HepG2 (cell line): ENCODE measurements around the gene NCOA1. TPM values are rescaled to one million over a fixed set of nuclear protein-coding genes. Genes with fewer than 3 reads are reported as not detected.

Experiments
- ATAC-seq: fragments of 200-7000 bp; cut with Tn5 transposase; 3 replicates; pipeline ENCODE4 v1.9.1; 2020; ENCODE audit warnings: mild to moderate bottlenecking, moderate library complexity
- BruUV-seq: library from RNA; stranded (reverse); fragments of 400-500 nt; replicated peaks from 2 replicates; lab custom pipeline; 2021; lab: Mats Ljungman, UMichigan
- CTCF ChIA-PET: fragments of 300-600 bp; formaldehyde crosslinking; extraction: SDS; loops from one replicate; lab custom pipeline; 2021; ENCODE audit warnings: low total read pairs, inconsistent platforms, low intra/inter-chr PET ratio; lab: Yijun Ruan, JAX
- POLR2A ChIA-PET: fragments of 350-600 bp; sonication (Branson Sonifier 250); formaldehyde crosslinking; loops from one replicate; lab custom pipeline; 2020; ENCODE audit warnings: antibody characterized with exemption, inconsistent platforms; lab: Yijun Ruan, JAX
- DNase-seq: peaks from one replicate; pipeline ENCODE4 v3.0.0-alpha.2; 2015; ENCODE audit warnings: low spot score
- FAIRE-seq: peaks from 3 replicates; lab custom pipeline; 2011; peaks lifted over from hg19 to GRCh38; lab: Jason Lieb, UNC
- H2AFZ ChIP-seq: one replicate; pipeline ENCODE4 v1.6.1; 2011; ENCODE audit warnings: low read length, inconsistent platforms
- H3K27ac ChIP-seq: fragments of 300-600 bp; 3 replicates; pipeline ENCODE4 v1.8.0; 2011; ENCODE audit warnings: mixed run types, mild to moderate bottlenecking, mixed read lengths, low read length, inconsistent platforms; ENCODE audit not compliant: insufficient read depth; ENCODE audit errors: extremely low read length
- H3K27me3 ChIP-seq, 2 experiments: fragments of 200-600 bp in 1 of 2; 2 replicates in 1 of 2; 3 replicates in 1 of 2; pipeline versions ENCODE4 v1.6.0 to v1.8.0; 2011; ENCODE audit warnings: low read length in 2 of 2, mild to moderate bottlenecking in 2 of 2, moderate library complexity in 2 of 2, inconsistent platforms in 1 of 2; ENCODE audit not compliant: insufficient read depth in 2 of 2, control insufficient read depth in 1 of 2
- H3K36me3 ChIP-seq, 2 experiments: fragments of 200-600 bp in 1 of 2; replicated peaks in 1 of 2; 2 replicates in 1 of 2; 3 replicates in 1 of 2; pipeline versions ENCODE4 v1.5.1 to v1.8.0; 2011; ENCODE audit warnings: low read length in 2 of 2, inconsistent platforms in 1 of 2; ENCODE audit not compliant: insufficient read depth in 2 of 2, control insufficient read depth in 1 of 2
- H3K4me1 ChIP-seq: 2 replicates; pipeline ENCODE4 v1.5.1; 2012; ENCODE audit warnings: low read length, inconsistent platforms; ENCODE audit not compliant: insufficient read depth
- H3K4me2 ChIP-seq: 2 replicates; pipeline ENCODE4 v1.6.0; 2011; ENCODE audit warnings: low read depth, low read length, inconsistent platforms
- H3K4me3 ChIP-seq, 3 experiments: fragments of 200-600 bp in 1 of 3; sonication (generic), shearing (Covaris generic) in 1 of 3; replicated peaks in 1 of 3; 2 replicates each; pipeline ENCODE4 v1.5.1; 2011 to 2016; ENCODE audit warnings: low read length in 3 of 3, inconsistent platforms in 2 of 3, low read depth in 2 of 3, mild to moderate bottlenecking in 2 of 3, control low read depth in 1 of 3, mixed read lengths in 1 of 3; ENCODE audit not compliant: insufficient read depth in 1 of 3
- H3K79me2 ChIP-seq: one replicate; pipeline ENCODE4 v1.6.1; 2011; ENCODE audit warnings: low read length, inconsistent platforms; ENCODE audit not compliant: insufficient read depth
- H3K9ac ChIP-seq: 2 replicates; pipeline ENCODE4 v1.6.0; 2011; ENCODE audit warnings: mild to moderate bottlenecking, low read depth, low read length, inconsistent platforms; ENCODE audit not compliant: insufficient read depth
- H3K9me3 ChIP-seq: 2 replicates; pipeline ENCODE4 v1.5.1; 2012; ENCODE audit warnings: mild to moderate bottlenecking, low read length
- H4K20me1 ChIP-seq: 2 replicates; pipeline ENCODE4 v1.6.0; 2011; ENCODE audit warnings: inconsistent platforms, mild to moderate bottlenecking, low read length, moderate library complexity; ENCODE audit not compliant: insufficient read depth
- AKNA ChIP-seq: sonication (generic); formaldehyde crosslinking; IDR thresholded peaks from 2 replicates; pipeline ENCODE4 v1.4.0; 2020; ENCODE audit warnings: missing genetic modification reagents, borderline replicate concordance
- FOXK1 ChIP-seq: sonication (generic); formaldehyde crosslinking; IDR thresholded peaks from 2 replicates; pipeline ENCODE4 v1.4.0; 2020; ENCODE audit warnings: low read depth, missing genetic modification reagents, borderline replicate concordance
- FOXP4 ChIP-seq: sonication (generic); formaldehyde crosslinking; IDR thresholded peaks from 2 replicates; pipeline ENCODE4 v1.4.0; 2020; ENCODE audit warnings: missing genetic modification reagents
- MTERF4 ChIP-seq: sonication (generic); formaldehyde crosslinking; IDR thresholded peaks from 2 replicates; pipeline ENCODE4 v1.8.0; 2023; ENCODE audit warnings: mild to moderate bottlenecking, missing genetic modification reagents
- NFKB2 ChIP-seq: sonication (generic); formaldehyde crosslinking; IDR thresholded peaks from 2 replicates; pipeline ENCODE4 v1.4.0; 2020; ENCODE audit warnings: missing genetic modification reagents, borderline replicate concordance
- RBFOX2 ChIP-seq: fragments of 200-400 bp; formaldehyde crosslinking; IDR thresholded peaks from 2 replicates; pipeline ENCODE4 v1.6.1; 2017; ENCODE audit warnings: low read depth, mild to moderate bottlenecking, low read length
- SOX13 ChIP-seq, 3 experiments: fragments of 450-650 bp in 1 of 3; sonication (generic) in 1 of 3; formaldehyde crosslinking in 1 of 3; IDR thresholded peaks in 2 of 3; conservative IDR thresholded peaks in 1 of 3; 2 replicates each; pipeline versions ENCODE4 v1.5.0 to v1.6.1; 2016 to 2020; ENCODE audit warnings: antibody characterized with exemption in 1 of 3, mild to moderate bottlenecking in 1 of 3, missing compliant biosample characterization in 1 of 3, missing genetic modification reagents in 1 of 3, moderate library complexity in 1 of 3
- SPEN ChIP-seq: sonication (generic); formaldehyde crosslinking; IDR thresholded peaks from 2 replicates; pipeline ENCODE4 v1.5.1; 2020; ENCODE audit warnings: low read depth, mild to moderate bottlenecking, missing genetic modification reagents
- ZNF883 ChIP-seq: sonication (generic); formaldehyde crosslinking; IDR thresholded peaks from 2 replicates; pipeline ENCODE4 v1.5.1; 2020; ENCODE audit warnings: mild to moderate bottlenecking, missing genetic modification reagents; ENCODE audit errors: not compliant biosample characterization
- WGBS: methylation state at CpG from one replicate; pipeline ENCODE4 v1.1.6; 2017; ENCODE audit warnings: low lambda C conversion rate; 5-methylcytosine and 5-hydroxymethylcytosine counted together
- in situ Hi-C: cut with HindIII; loops from 2 replicates; pipeline ENCODE4 v1.10.0; 2017; ENCODE audit warnings: low pct_unique_long_range_greater_than_20kb; ENCODE audit not compliant: extremely low pct_ligation_motif_present
- intact Hi-C: fragments of 100-400 bp; cut with micrococcal nuclease; formaldehyde crosslinking; loops from one replicate; pipeline ENCODE4 v1.10.0; 2022; ENCODE audit not compliant: unreplicated experiment
- polyA plus RNA-seq, 8 experiments: library from polyadenylated mRNA; depleted of rRNA in 3 of 8; stranded (reverse) in 7 of 8; unstranded in 1 of 8; fragments of >200 nt; fragmentation: Illumina TruSeq in 4 of 8; extraction: Trizol in 4 of 8; gene quantifications; 2 replicates each; pipeline versions ENCODE4 v1.2.1 to v1.2.3, GENCODE V29; 2011 to 2016; ENCODE audit warnings: low read depth in 4 of 8, missing spikeins in 1 of 8, mixed read lengths in 1 of 8; ENCODE audit not compliant: insufficient read depth in 1 of 8
- total RNA-seq, 5 experiments: library from RNA; depleted of rRNA; stranded (reverse); fragments of >200 nt; fragmentation: Illumina TruSeq; extraction: Trizol; gene quantifications; 2 replicates each; pipeline ENCODE4 v1.2.3, GENCODE V29; 2016; ENCODE audit warnings: low read depth in 1 of 5

The NCOA1 gene
- total and polyA plus RNA-seq, 2 of the 13 experiments (the other 11 are each of a cell fraction or from before 2014, with no cell fraction given) = 10.0 to 10.4 TPM

- no peak for TF ChIP-seq AKNA (CRISPR knock-in tag)
- TF ChIP-seq SOX13 (IDR thresholded peaks at IDR 0.05) = 0 out of 2 replicates have a peak, but pooled peaks have one; percentile 8
- TF ChIP-seq SOX13 (CRISPR knock-in tag; conservative IDR thresholded peaks at IDR 0.05 in 1 of 2, IDR thresholded peaks at IDR 0.05 in 1 of 2) = no peak
Observed at GRCh38 chr2:24492421-24493279, 1.6 kb downstream of the NCOA1 start (continued).

DNA sequence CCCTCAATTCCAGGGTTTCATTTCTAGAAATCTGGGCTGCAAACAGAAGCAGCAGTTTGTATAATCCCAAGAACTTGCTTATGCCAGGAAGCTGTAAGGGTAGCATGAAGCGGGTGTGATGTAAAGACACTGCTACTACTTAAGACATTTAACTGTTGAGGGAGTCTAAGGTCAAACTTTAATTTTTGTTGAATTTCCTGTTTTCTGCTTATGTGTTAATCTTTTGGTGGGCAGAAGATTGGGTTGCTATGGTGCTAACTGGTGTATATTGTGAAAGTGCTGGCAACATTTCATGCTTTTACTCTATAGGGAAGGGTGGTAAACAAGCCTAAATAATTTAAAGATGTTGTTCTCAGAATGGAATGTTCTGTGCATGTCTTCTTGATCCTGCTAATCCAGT lies 2.7 kb downstream of the NCOA1 start:
- Histone ChIP-seq H3K9me3 (no peaks in the 10 kb centered on the region), H3K27ac (no peak overlapping the region), H2AFZ (no peak overlapping the region), H3K27me3 (peaks cover 0 to 10% of the 10 kb centered on the region in 2 experiments; a peak in 2 of 5 replicates), H3K79me2 (peaks cover 4% of the 10 kb centered on the region), H3K9ac (no peak overlapping the region), H4K20me1 (no peaks in the 10 kb centered on the region), H3K4me1 (peaks cover 34% of the 10 kb centered on the region), H3K4me3 (no peak overlapping the region), H3K4me2 (no peak overlapping the region)
- in situ Hi-C loops = loop anchor here (10.0 kb wide), 1 partner anchor 301 kb away; the partner anchor contains the start of genes CENPO and PTRHD1
- ChIA-PET POLR2A (no interaction called here), CTCF (no interaction called here)
- WGBS = 100% methylated on average over 1 of the region's 1 CpG
- DNase-seq (no peak), ATAC-seq (no peak), FAIRE-seq (no peak)
- intact Hi-C loops = loop anchor here (5.0 kb wide), 1 partner anchor 81 kb away; no protein-coding TSS in a partner anchor
- TSS peak; percentile 43 for BruUV-seq
- TF ChIP-seq FOXP4 (CRISPR knock-in tag) (no peak), RBFOX2 (no peak), MTERF4 (CRISPR knock-in tag) (no peak), SPEN (CRISPR knock-in tag) (no peak), ZNF883 (CRISPR knock-in tag) (no peak), NFKB2 (CRISPR knock-in tag) (no peak), FOXK1 (CRISPR knock-in tag) (no peak)
- TF ChIP-seq, all 625 proteins: peak for 0
- no peaks in the 10 kb centered on the region for H3K36me3 ChIP-seq
